Thyroid gland (tissue), 4 donors: ENCODE results near the gene CLSTN2.

Source experiments
- CTCF ChIP-seq, 6 experiments: fragments of 200-600 bp in 3 of 6; fragments of 450-650 bp in 3 of 6; sonication (generic) in 3 of 6; IDR thresholded peaks; one replicate each; pipeline ENCODE4 v1.5.1; 2016 to 2019; ENCODE audit warnings: antibody characterized with exemption in 6 of 6, mild to moderate bottlenecking in 2 of 6, inconsistent platforms in 1 of 6, moderate library complexity in 1 of 6
- POLR2A ChIP-seq, 2 donors: fragments of 450-650 bp; IDR thresholded peaks; one replicate each; pipeline ENCODE4 v1.6.1; 2017; ENCODE audit warnings: antibody characterized with exemption in 2 of 2, mild to moderate bottlenecking in 2 of 2, moderate library complexity in 1 of 2

GRCh38 chr3:140073278-140074045 is 138.5 kb downstream of the CLSTN2 start:
- TF ChIP-seq CTCF (IDR thresholded peaks at IDR 0.05), result no peak
- TF ChIP-seq POLR2A (IDR thresholded peaks at IDR 0.05), result no peak
